DOHH2 (cell line): ENCODE data around the gene CLMN.

Experiments used
- CTCF ChIP-seq: fragments of 200-600 bp; sonication (generic); IDR thresholded peaks from one replicate; pipeline ENCODE4 v1.5.1; 2014; ENCODE audit warnings: antibody characterized with exemption, mild to moderate bottlenecking, low read depth, low read length; ENCODE audit not compliant: poor library complexity, severe bottlenecking
- EZH2phosphoT487 ChIP-seq: fragments of 200-600 bp; sonication (generic); IDR thresholded peaks from 2 replicates; pipeline ENCODE4 v1.6.1; 2017; ENCODE audit warnings: borderline replicate concordance, mild to moderate bottlenecking, antibody characterized with exemption, low read length, moderate library complexity, mixed read lengths

GRCh38 chr14:95303552-95303951, 16.2 kb downstream of the CLMN start:
- TF ChIP-seq CTCF, result no peak
- TF ChIP-seq EZH2phosphoT487, result no peak
